CD4-positive, alpha-beta T cell treated with Interleukin-12 subunit alpha and Interleukin-12 subunit beta, for 1 hour (primary cell): ENCODE data around the gene TENM4.

ENCODE experiments used
- DNase-seq: peaks from one replicate; pipeline ENCODE4 v3.0.0-alpha.2; 2020

TENM4 gene

DNA sequence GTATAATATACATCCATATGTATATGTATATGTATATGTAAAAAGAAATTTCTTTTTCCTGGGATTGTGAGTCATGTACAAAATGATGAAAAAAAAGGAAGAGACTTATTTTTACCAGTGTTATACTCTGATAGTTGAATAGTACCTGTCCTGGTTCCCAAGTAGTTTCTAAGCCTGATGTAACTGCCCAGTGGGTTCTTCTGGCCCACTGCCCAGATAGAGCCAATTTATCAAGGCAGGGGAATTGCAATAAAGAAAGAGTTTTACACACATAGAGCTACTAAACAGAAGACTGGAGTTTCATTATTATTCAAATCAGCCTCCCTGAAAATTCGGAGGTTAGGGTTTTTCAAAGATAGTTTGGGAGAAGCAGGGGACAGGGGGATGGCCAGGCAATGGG is 837.0 kb downstream of the TENM4 start:
- DNase-seq: no peak
